Tibial artery (tissue), 4 donors: Measurements from ENCODE around the gene SP5.

Source experiments
- DNase-seq, 2 donors: peaks; one replicate each; pipeline ENCODE4 v3.0.0-alpha.2; 2019
- H3K27ac ChIP-seq, 2 donors: fragments of 200-600 bp; sonication (generic) in 1 of 2; 1 replicate in 1 of 2; 2 replicates in 1 of 2; pipeline ENCODE4 v1.5.1; 2018 to 2019; ENCODE audit warnings: mild to moderate bottlenecking in 1 of 2
- H3K27me3 ChIP-seq, 2 donors: fragments of 200-600 bp; sonication (generic) in 1 of 2; one replicate each; pipeline versions ENCODE4 v1.5.1 to v1.6.0; 2016 to 2019
- H3K36me3 ChIP-seq, 3 donors: fragments of 200-600 bp; sonication (generic) in 2 of 3; one replicate each; pipeline ENCODE4 v1.5.1; 2016 to 2019; ENCODE audit warnings: mild to moderate bottlenecking in 2 of 3
- H3K4me1 ChIP-seq, 4 donors: fragments of 200-600 bp; sonication (generic) in 2 of 4; 1 replicate in 3 of 4; 2 replicates in 1 of 4; pipeline ENCODE4 v1.5.1; 2016 to 2019
- H3K4me3 ChIP-seq, 2 donors: fragments of 200-600 bp; sonication (generic) in 1 of 2; 1 replicate in 1 of 2; 2 replicates in 1 of 2; pipeline ENCODE4 v1.5.1; 2018 to 2019; ENCODE audit warnings: mild to moderate bottlenecking in 2 of 2
- H3K9me3 ChIP-seq, 3 donors: fragments of 200-600 bp; sonication (generic) in 1 of 3; one replicate each; pipeline ENCODE4 v1.5.1; 2016 to 2019
- intact Hi-C: fragments of 100-400 bp; cut with DNase I; formaldehyde crosslinking; loops from one replicate; pipeline ENCODE4 v1.15.0; 2023; ENCODE audit warnings: low total_unique reads
- TF ChIP-seq, protein P1 (sequence below), 2 experiments: fragments of 200-600 bp in 1 of 2; fragments of 450-650 bp in 1 of 2; IDR thresholded peaks; one replicate each; pipeline ENCODE4 v1.5.1; 2017 to 2019; ENCODE audit warnings: antibody characterized with exemption in 2 of 2, mild to moderate bottlenecking in 1 of 2, moderate library complexity in 1 of 2

The SP5 gene

DNA sequence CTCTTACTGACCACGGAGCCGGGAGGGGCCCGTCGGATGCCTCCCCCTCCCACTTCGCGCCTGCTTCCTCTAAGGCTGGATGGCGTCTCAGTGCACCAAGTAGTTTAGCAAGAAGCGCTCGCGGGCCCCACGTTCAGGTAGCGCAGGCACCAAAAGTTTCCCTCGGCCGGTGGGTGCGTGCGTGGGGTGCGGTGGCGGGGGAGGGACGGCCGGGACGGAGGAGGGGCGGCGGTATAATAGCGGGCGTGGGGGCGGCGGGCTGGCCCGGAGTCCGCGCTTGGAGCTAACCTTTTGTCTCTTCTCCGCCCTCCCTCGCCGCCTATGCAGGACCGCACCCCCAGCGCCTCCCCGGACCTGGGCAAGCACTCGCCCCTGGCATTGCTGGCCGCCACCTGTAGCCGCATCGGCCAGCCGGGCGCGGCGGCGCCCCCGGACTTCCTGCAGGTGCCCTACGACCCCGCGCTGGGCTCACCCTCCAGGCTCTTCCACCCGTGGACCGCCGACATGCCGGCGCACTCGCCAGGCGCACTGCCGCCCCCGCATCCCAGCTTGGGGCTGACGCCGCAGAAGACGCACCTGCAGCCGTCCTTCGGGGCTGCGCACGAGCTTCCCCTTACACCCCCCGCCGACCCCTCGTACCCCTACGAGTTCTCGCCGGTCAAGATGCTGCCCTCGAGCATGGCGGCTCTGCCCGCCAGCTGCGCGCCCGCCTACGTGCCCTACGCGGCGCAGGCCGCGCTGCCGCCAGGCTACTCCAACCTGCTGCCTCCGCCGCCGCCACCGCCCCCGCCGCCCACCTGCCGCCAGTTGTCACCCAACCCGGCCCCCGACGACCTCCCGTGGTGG is 1.0 kb downstream of the SP5 start:
- Histone ChIP-seq H3K27ac (peak overlapping the region in 1 of 2 donors; percentile 55), H3K27me3 (peaks cover 0 to 61% of the 10 kb centered on the region in 2 donors), H3K36me3 (no peaks in the 10 kb centered on the region), H3K9me3 (no peaks in the 10 kb centered on the region), H3K4me1 (peaks cover 0 to 52% (median 48%) of the 10 kb centered on the region in 4 donors), H3K4me3 (peak overlapping the region; percentile 47 to 63)
- intact Hi-C loops, result loop anchor here (5.0 to 10.0 kb wide), 2 partner anchors 101 to 311 kb away; partner anchors contain the start of gene GAD1
- no peak for DNase-seq
- TF ChIP-seq, protein P1, sequence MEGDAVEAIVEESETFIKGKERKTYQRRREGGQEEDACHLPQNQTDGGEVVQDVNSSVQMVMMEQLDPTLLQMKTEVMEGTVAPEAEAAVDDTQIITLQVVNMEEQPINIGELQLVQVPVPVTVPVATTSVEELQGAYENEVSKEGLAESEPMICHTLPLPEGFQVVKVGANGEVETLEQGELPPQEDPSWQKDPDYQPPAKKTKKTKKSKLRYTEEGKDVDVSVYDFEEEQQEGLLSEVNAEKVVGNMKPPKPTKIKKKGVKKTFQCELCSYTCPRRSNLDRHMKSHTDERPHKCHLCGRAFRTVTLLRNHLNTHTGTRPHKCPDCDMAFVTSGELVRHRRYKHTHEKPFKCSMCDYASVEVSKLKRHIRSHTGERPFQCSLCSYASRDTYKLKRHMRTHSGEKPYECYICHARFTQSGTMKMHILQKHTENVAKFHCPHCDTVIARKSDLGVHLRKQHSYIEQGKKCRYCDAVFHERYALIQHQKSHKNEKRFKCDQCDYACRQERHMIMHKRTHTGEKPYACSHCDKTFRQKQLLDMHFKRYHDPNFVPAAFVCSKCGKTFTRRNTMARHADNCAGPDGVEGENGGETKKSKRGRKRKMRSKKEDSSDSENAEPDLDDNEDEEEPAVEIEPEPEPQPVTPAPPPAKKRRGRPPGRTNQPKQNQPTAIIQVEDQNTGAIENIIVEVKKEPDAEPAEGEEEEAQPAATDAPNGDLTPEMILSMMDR (IDR thresholded peaks at IDR 0.05), result no peak

DNA sequence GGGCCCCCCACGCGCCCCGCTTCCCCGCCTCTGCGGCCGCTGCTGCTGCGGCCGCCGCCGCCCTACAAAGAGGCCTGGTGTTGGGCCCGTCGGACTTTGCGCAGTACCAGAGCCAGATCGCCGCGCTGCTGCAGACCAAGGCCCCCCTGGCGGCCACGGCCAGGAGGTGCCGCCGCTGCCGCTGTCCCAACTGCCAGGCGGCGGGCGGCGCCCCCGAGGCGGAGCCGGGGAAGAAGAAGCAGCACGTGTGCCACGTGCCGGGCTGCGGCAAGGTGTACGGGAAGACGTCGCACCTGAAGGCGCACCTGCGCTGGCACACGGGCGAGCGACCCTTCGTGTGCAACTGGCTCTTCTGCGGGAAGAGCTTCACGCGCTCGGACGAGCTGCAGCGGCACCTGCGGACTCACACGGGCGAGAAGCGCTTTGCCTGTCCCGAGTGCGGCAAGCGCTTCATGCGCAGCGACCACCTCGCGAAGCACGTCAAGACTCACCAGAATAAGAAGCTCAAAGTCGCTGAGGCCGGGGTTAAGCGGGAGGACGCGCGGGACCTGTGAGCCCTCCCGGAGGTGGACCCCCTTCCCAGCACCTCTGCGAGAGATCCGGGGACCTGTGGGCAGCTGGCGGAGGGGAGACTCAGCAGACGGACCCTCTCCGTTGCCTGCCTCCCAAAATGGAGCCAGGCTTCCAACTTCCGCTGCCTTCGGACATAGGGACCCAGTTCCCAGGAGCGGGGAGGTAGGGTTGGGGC is 1.9 kb downstream of the SP5 start:
- peak; percentile 49 to 70 for DNase-seq
- Histone ChIP-seq H3K4me1 (peaks cover 0 to 46% (median 42%) of the 10 kb centered on the region in 4 donors), H3K4me3 (peak overlapping the region; percentile 47 to 63), H3K27ac (no peak overlapping the region), H3K27me3 (peaks cover 0 to 58% of the 10 kb centered on the region in 2 donors), H3K9me3 (no peaks in the 10 kb centered on the region), H3K36me3 (no peaks in the 10 kb centered on the region)
- TF ChIP-seq, protein P1 (IDR thresholded peaks at IDR 0.05), result peak; percentile 72 to 84
- intact Hi-C loops, result loop anchor here (5.0 to 10.0 kb wide), 2 partner anchors 100 to 312 kb away; partner anchors contain the start of gene GAD1

DNA sequence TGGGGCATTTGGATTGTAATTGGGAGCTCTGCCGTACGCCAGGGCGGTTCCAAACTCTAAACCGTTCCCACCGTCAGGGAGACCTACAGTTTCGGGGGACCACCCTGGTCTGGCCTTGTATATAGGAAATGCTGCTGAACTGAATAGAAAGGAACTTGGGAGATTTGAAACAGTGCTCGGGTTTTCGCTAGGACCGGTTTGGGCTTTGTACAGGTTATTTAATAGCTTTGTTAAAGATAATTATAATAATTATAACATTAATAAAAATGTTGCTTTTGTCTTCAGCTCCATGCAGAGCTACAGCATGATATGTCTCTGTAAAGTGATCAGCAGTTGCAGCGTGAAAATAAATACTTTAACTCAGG is 2.4 kb downstream of the SP5 start:
- H3K9me3 ChIP-seq, result no peaks in the 10 kb centered on the region
- TF ChIP-seq, protein P1 (IDR thresholded peaks at IDR 0.05), result no peak
- no peak overlapping the region for H3K27ac ChIP-seq
- intact Hi-C loops, result loop anchor here (5.0 to 10.0 kb wide), 2 partner anchors 100 to 313 kb away; partner anchors contain the start of gene GAD1
- DNase-seq, result no peak
- H3K27me3 ChIP-seq, result peaks cover 0 to 52% of the 10 kb centered on the region in 2 donors
- H3K4me1 ChIP-seq, result peaks cover 0 to 44% (median 37%) of the 10 kb centered on the region in 4 donors
- peak overlapping the region in 1 of 2 donors; percentile 63 for H3K4me3 ChIP-seq
- H3K36me3 ChIP-seq, result no peaks in the 10 kb centered on the region

DNA sequence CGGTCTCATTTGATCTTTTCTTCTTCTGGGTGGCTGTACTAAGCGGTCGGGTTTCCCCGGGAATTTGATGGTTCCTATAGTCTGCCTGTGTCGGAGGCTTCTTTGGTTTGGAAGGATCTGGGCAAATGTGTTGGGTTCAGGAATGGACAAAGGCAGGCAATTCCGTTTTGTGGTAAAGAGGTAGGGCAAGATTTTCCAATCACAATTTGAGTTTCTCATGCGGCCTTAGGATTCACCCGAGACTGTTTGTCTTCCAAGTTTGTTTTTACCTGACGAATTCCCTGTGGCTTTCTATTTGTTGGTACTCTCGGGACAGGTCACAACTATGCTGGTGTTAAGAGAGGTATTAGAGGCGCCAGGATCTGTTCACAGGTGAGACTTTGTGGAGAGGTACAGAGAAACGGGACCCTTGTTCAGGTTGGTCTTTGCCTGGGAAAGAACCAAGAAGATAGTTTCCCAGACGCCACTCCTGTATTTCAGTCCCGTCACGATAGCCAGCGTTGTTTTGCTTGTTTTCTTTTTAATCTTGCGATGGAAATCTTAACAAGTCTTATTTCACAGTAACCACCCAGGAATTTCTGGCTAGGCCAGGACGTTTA is 3.0 kb downstream of the SP5 start:
- intact Hi-C loops, result loop anchor here (5.0 to 10.0 kb wide), 2 partner anchors 99 to 313 kb away; partner anchors contain the start of gene GAD1
- Histone ChIP-seq H3K4me1 (peaks cover 0 to 44% (median 35%) of the 10 kb centered on the region in 4 donors), H3K9me3 (no peaks in the 10 kb centered on the region), H3K36me3 (no peaks in the 10 kb centered on the region), H3K27me3 (peaks cover 0 to 47% of the 10 kb centered on the region in 2 donors), H3K4me3 (no peak overlapping the region), H3K27ac (no peak overlapping the region)
- no peak for DNase-seq
- TF ChIP-seq, protein P1 (IDR thresholded peaks at IDR 0.05), result no peak

DNA sequence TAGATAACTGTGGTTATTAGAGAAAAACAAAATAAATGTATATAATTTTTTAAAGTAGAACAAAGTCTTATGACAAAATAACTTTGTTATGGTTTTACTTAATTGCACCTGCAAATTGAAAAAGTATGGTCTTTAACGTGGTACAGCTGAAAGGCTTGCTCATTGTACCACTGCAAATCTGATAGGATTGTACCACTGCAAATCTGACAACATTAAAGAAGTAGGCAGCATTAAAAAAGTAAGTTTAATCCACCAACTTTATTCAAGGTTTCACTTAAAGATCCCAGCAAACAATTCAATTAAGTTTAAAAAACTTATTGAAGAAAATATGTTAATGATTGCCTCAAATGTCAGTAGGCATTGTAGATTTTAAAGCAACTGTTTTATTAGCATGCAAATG is 4.7 kb downstream of the SP5 start:
- Histone ChIP-seq H3K9me3 (no peaks in the 10 kb centered on the region), H3K4me1 (peaks cover 0 to 27% (median 24%) of the 10 kb centered on the region in 4 donors), H3K36me3 (no peaks in the 10 kb centered on the region), H3K27me3 (peaks cover 0 to 31% of the 10 kb centered on the region in 2 donors), H3K27ac (no peak overlapping the region), H3K4me3 (no peak overlapping the region)
- intact Hi-C loops, result loop anchor here (5.0 to 10.0 kb wide), 2 partner anchors 97 to 315 kb away; partner anchors contain the start of gene GAD1
- no peak for DNase-seq
- TF ChIP-seq, protein P1 (IDR thresholded peaks at IDR 0.05), result no peak
